GM21528 (cell line): ENCODE results near the gene OPRM1.
A peak's percentile ranks its signal among the peaks of the same experiment; 100 is the strongest.
"Not testable (repeated sequence)": the region's sequence is repeated elsewhere in the genome, so short reads cannot be mapped to it uniquely, and the experiment has no call there.

Experiments used
- ATAC-seq: cut with Tn5 transposase; IDR thresholded peaks from one replicate; pipeline ENCODE4 v1.9.1; 2021; ENCODE audit warnings: mild to moderate bottlenecking, moderate library complexity; ENCODE audit not compliant: unreplicated experiment, low FRiP score

The OPRM1 gene

GRCh38 chr6:154234019-154234772 is 195.2 kb downstream of the OPRM1 start:
- peak; percentile 67 for ATAC-seq

DNA sequence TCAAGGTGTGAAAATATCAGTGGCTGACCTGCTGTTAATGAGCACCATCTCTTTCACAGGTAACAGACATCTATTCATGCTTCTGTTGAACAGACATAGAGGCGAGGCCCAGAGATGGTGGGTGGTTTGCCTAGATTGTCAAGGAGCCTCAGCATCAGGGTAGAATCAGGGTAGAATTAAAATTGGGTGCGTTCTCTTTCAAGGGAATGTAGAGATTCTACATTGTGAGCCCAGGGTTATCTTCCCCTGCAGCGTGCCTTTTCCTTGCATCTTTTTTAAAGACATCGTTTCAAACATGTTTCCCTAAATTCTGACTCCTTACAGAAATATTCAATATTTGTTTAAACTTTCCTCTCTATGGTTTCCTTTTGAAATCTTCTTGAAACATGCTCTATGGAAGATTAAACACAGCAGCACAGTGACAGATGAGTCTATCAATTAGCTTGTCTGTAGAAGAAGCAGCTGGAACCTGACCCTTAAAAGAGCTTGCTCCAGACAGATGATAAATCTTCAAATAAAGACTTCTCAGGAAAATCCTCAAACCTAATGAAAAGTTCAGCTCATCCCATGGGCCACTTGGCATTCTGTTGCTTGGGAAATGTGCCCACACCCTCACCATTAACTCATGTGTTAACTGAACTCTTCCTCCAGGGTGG is 197.7 kb downstream of the OPRM1 start:
- ATAC-seq, result no peak

GRCh38 chr6:154238831-154239230 is 199.8 kb downstream of the OPRM1 start:
- no peak for ATAC-seq

GRCh38 chr6:154239392-154239791 is 200.4 kb downstream of the OPRM1 start:
- no peak for ATAC-seq

GRCh38 chr6:154241061-154241460 is 202.0 kb downstream of the OPRM1 start:
- ATAC-seq, result not testable (repeated sequence)

GRCh38 chr6:154241581-154241980 is 202.5 kb downstream of the OPRM1 start:
- ATAC-seq, result no peak

DNA sequence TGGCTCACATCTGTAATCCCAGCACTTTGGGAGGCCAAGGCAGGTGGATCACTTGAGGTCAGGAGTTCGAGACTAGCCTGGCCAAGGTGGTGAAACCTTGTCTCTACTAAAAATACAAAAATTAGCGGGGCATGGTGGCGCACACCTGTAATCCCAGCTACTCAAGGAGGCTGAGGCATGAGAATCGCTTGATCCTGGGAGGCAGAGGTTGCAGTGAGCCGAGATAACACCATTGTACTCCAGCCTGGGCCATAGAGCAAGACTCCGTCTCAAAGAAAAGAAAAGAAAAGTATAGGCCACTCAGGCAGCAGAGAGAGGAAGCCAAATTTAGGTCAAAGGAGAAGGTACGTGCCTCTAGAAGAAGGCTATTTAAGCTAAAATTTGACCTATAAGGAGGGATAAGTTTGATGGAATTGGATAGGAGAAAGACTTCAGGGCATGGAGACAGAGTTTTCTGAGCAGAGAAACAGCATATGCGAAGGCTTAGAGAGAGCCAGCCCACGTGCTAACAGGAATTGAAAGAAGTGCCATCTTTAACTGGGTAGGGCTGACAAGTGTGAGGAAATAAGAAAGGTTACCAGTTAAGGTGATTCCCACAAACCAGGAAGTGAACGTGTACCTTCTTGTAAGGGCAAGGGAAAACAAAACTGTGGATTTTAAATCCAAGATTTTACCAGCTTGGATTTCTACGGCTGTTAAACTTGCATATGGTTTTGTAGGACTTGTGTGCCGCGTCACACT is 203.7 kb downstream of the OPRM1 start:
- no peak for ATAC-seq

DNA sequence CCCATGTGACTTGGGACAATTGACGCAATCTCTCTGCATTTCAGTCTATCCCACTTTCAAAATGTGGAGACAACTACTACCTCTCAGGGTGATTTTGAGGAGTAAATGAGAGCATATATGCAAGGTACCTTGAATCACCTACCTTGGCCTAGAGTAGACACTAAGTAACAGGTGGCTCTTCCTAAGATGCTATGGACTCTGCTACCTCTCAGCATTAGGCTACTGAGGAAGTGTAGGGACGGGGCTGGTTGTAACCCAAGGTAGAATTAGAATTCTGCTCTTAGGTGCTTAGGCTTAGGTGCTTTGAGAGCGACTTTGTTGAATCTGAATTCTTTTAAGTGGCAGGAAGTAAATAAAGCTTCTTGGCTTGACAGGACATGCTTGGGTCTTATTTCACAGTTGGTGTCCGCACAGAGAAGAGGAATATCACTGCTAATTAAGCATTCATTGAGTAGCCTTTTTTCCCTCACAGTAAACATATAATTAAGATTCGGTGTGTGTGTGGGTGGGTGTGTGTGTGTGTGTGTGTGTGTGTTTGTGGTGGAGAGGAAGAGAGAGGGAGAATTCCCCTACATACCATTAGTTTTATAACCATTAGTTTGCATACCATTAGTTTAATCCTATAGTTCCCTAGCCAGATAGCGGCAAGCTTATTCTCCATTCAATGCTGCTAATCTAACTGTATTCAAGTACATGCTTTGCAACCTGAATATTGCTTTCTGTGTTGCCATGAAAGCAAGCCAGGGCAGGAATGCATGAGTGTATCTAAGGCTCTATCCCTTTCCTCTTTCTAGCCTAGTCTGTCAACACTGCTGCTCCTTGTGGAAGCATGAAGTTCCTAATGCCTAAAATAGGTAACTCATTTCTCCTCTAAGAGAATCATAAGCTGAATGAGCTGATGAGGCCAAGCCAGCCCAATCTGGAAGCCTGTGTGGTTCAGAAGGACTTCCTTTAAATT is 205.0 kb downstream of the OPRM1 start:
- ATAC-seq, result no peak

DNA sequence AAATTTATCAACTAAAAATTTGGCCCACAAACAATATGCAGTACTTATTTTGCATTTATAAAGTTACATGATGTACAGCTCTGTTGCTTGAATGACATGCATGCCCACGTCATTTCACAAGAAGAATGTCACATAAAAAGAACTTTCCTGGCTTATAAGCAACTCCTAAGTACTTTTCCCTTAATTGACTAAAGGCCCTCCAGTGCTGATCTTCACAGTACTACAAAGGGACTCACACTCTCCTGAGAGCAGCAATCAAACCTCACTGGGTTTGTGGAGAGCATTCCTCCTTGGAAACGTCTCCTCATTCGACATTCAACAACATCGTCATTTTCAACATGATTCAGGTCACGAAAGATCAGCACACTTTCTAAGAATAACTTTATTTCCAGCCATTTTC is 206.5 kb downstream of the OPRM1 start:
- no peak for ATAC-seq

GRCh38 chr6:154246723-154247118 is 207.7 kb downstream of the OPRM1 start:
- no peak for ATAC-seq

- peak; percentile 41 for ATAC-seq
Measured at GRCh38 chr6:154247119-154247861, 208.2 kb downstream of the OPRM1 start.

DNA sequence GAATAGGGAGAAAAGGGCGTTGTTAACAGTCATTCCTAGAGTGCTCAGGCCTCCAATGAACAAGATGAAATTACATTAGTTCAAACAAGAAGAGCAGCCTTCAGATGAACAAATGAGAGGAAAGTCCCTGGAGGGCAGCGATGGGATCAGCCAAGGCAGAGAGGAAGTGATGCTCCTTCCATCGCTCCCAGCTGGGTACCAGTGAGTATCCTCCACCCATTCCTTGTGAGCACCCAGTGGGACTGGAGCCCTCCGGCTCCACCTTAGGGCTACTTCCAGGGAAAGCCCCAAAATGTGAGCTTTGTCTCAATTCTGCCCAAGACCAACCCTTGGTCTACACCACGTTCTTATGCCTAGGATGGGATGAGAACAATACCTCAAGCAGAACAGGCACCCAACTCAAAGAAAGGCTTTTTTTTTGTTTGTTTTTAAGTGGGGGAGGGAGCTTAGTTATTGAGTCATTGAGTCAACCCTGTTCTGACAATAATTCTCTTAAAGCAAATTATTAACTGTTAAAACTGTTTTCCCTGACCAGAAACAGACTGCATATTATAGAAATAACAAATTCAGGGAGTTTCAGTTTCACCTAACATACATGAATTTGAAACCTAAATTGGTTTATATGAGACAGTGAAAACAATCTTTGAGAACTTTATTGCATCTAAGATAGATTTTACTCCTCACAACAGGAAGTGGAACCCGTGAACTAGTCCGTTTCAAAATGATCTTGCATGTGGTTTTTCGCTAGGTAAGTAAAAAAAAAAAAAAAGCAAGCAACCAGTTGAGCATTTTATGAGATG is 210.7 kb downstream of the OPRM1 start:
- peak; percentile 69 for ATAC-seq

DNA sequence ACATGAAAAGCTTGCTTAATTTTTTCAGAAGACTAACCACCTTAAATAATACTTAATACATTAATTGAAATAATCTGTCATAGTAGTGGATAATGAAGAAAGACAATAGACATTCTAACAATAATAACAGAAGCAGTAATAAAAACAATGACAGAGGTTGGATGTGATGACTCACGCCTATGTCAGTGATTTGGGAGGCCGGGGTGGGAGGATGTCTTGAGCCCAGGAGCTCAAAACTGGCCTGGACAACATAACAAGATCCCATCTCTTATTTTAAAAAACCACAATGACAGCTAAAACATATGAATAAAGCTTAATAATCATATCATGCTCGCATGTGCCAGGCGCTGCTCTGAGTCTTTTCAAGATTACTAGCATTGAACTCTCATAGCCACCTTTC is 212.1 kb downstream of the OPRM1 start:
- no peak for ATAC-seq

GRCh38 chr6:154252678-154253077 is 213.6 kb downstream of the OPRM1 start:
- ATAC-seq, result no peak

- no peak for ATAC-seq
Measured at GRCh38 chr6:154257067-154257466, 218.0 kb downstream of the OPRM1 start.

GRCh38 chr6:154258064-154258757 is 219.2 kb downstream of the OPRM1 start:
- peak; percentile 81 for ATAC-seq

DNA sequence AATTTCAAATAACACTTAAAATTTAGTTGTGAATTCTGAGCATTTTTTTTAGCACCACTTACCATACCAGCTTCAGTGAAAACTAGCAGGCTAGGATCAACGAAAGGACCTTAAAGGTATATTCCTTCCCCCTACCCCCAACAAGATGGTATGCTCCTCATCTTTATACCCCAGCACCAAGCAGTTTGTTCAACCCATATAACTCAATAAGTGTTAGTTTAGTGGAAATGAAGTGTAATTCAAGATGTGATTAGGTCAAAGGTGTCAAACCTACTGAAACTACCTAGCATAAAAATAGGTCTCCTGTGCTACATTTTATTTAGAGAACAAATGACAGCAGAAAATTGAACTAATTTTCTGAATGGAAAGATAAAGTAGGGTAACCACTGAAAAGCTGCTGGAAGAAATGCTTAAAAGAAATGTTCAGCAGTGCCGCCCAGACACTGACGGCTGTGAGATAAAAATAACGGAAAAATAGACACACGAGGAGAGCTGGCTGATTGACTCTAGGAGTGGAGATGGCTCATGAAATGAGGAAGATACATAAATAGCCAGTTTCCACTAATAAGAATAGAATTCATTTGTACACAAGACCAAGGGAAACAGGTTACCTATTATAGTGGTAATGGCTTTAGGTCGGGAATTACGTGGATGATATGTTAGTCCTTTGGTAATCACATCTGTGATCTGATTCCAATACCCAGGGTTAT is 222.8 kb downstream of the OPRM1 start:
- no peak for ATAC-seq
